Vagina (tissue), 2 donors: ENCODE results near the gene APOL4. TPM values are rescaled to one million over a fixed set of nuclear protein-coding genes. Genes with fewer than 3 reads are reported as not detected.
"Not testable (repeated sequence)": the region's sequence is repeated elsewhere in the genome, so short reads cannot be mapped to it uniquely, and the experiment has no call there.

Source experiments
- DNase-seq, 2 donors: peaks; one replicate each; pipeline ENCODE4 v3.0.0-alpha.2; 2017; ENCODE audit errors: extremely low spot score in 2 of 2
- H3K27ac ChIP-seq: fragments of 200-600 bp; sonication (generic); one replicate; pipeline ENCODE4 v1.5.1; 2019
- H3K27me3 ChIP-seq: fragments of 200-600 bp; sonication (generic); one replicate; pipeline ENCODE4 v1.5.1; 2019
- H3K36me3 ChIP-seq, 2 donors: fragments of 200-600 bp; sonication (generic); one replicate each; pipeline ENCODE4 v1.5.1; 2017 to 2019
- H3K4me1 ChIP-seq: fragments of 200-600 bp; sonication (generic); one replicate; pipeline ENCODE4 v1.5.1; 2019
- H3K4me3 ChIP-seq, 2 donors: fragments of 200-600 bp; sonication (generic); 1 replicate in 1 of 2; 2 replicates in 1 of 2; pipeline ENCODE4 v1.5.1; 2016 to 2019
- H3K9me3 ChIP-seq: fragments of 200-600 bp; sonication (generic); one replicate; pipeline ENCODE4 v1.5.1; 2019
- POLR2A ChIP-seq, 2 donors: fragments of 450-650 bp; IDR thresholded peaks; one replicate each; pipeline ENCODE4 v1.6.1; 2017; ENCODE audit warnings: antibody characterized with exemption in 2 of 2, mild to moderate bottlenecking in 2 of 2, moderate library complexity in 2 of 2
- POLR2AphosphoS5 ChIP-seq, 2 donors: sonication (generic); formaldehyde crosslinking; IDR thresholded peaks; one replicate each; pipeline ENCODE4 v1.9.0; 2017; ENCODE audit warnings: antibody characterized with exemption in 2 of 2, mild to moderate bottlenecking in 2 of 2, low read depth in 1 of 2; ENCODE audit not compliant: insufficient read depth in 1 of 2
- intact Hi-C: fragments of 100-400 bp; cut with DNase I; formaldehyde crosslinking; loops from one replicate; pipeline ENCODE4 v1.15.1; 2023
- total RNA-seq: library from RNA; depleted of rRNA; stranded (reverse); fragments of >200 nt; gene quantifications from one replicate; pipeline ENCODE4 v1.2.3, GENCODE V29; 2016
- TF ChIP-seq, protein P1 (sequence below), 3 experiments: fragments of 450-650 bp in 2 of 3; fragments of 200-600 bp in 1 of 3; sonication (generic) in 1 of 3; IDR thresholded peaks; one replicate each; pipeline ENCODE4 v1.5.1; 2017 to 2019; ENCODE audit warnings: antibody characterized with exemption in 3 of 3, mild to moderate bottlenecking in 2 of 3, moderate library complexity in 2 of 3

Gene APOL4
- total RNA-seq, result 4.2 TPM

- H3K4me1 ChIP-seq, result peaks cover 15% of the 10 kb centered on the region
- no peaks in the 10 kb centered on the region for H3K9me3 ChIP-seq
- H3K4me3 ChIP-seq, result no peak within 1 kb of the TSS
- H3K36me3 ChIP-seq, result no peaks in the 10 kb centered on the region
- H3K27me3 ChIP-seq, result no peaks in the 10 kb centered on the region
- no peak for DNase-seq
- TF ChIP-seq POLR2AphosphoS5 (IDR thresholded peaks at IDR 0.05; ENCODE audit: insufficient read depth in 1 of 2, low read depth in 1 of 2) (peak in 1 of 2 donors; percentile 9), POLR2A (IDR thresholded peaks at IDR 0.05) (no peak)
- intact Hi-C loops, result no loop called here
- no peak within 1 kb of the TSS for H3K27ac ChIP-seq
These were observed at the start of gene APOL4 for GRCh38 chr22:36201630-36202319. Gene APOL4 (minus strand): TSS chr22:36201809. CDS start chr22:36201734, 75 bp downstream.

GRCh38 chr22:36250292-36250960 is 48.8 kb upstream of the APOL4 start:
- peaks cover 31% of the 10 kb centered on the region for H3K4me1 ChIP-seq
- H3K27ac ChIP-seq, H3K27me3 ChIP-seq, H3K4me3 ChIP-seq, H3K36me3 ChIP-seq, intact Hi-C loops, H3K9me3 ChIP-seq: not testable (repeated sequence)
- peak in 1 of 2 donors; percentile 58 for DNase-seq

GRCh38 chr22:36249160-36249559 is 47.6 kb upstream of the APOL4 start:
- DNase-seq, result no peak
- no peak overlapping the region for H3K4me3 ChIP-seq
- no peaks in the 10 kb centered on the region for H3K9me3 ChIP-seq
- no peaks in the 10 kb centered on the region for H3K36me3 ChIP-seq
- no peaks in the 10 kb centered on the region for H3K27me3 ChIP-seq
- TF ChIP-seq, protein P1, sequence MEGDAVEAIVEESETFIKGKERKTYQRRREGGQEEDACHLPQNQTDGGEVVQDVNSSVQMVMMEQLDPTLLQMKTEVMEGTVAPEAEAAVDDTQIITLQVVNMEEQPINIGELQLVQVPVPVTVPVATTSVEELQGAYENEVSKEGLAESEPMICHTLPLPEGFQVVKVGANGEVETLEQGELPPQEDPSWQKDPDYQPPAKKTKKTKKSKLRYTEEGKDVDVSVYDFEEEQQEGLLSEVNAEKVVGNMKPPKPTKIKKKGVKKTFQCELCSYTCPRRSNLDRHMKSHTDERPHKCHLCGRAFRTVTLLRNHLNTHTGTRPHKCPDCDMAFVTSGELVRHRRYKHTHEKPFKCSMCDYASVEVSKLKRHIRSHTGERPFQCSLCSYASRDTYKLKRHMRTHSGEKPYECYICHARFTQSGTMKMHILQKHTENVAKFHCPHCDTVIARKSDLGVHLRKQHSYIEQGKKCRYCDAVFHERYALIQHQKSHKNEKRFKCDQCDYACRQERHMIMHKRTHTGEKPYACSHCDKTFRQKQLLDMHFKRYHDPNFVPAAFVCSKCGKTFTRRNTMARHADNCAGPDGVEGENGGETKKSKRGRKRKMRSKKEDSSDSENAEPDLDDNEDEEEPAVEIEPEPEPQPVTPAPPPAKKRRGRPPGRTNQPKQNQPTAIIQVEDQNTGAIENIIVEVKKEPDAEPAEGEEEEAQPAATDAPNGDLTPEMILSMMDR (IDR thresholded peaks at IDR 0.05), result no peak
- TF ChIP-seq POLR2A (IDR thresholded peaks at IDR 0.05) (no peak), POLR2AphosphoS5 (IDR thresholded peaks at IDR 0.05; ENCODE audit: insufficient read depth in 1 of 2, low read depth in 1 of 2) (no peak)
- peaks cover 20% of the 10 kb centered on the region for H3K4me1 ChIP-seq
- intact Hi-C loops, result no loop called here
- no peak overlapping the region for H3K27ac ChIP-seq

- TF ChIP-seq, protein P1 (IDR thresholded peaks at IDR 0.05), result no peak
- TF ChIP-seq POLR2AphosphoS5 (IDR thresholded peaks at IDR 0.05; ENCODE audit: insufficient read depth in 1 of 2, low read depth in 1 of 2) (no peak), POLR2A (IDR thresholded peaks at IDR 0.05) (no peak)
- no peak for DNase-seq
- H3K27ac ChIP-seq, result no peak overlapping the region
- H3K4me3 ChIP-seq, result no peak overlapping the region
- H3K27me3 ChIP-seq, result no peaks in the 10 kb centered on the region
- H3K36me3 ChIP-seq, result no peaks in the 10 kb centered on the region
- no peaks in the 10 kb centered on the region for H3K9me3 ChIP-seq
- intact Hi-C loops, result no loop called here
- peaks cover 15% of the 10 kb centered on the region for H3K4me1 ChIP-seq
These were observed 46.3 kb upstream of the APOL4 start for GRCh38 chr22:36247955-36248354.

- TF ChIP-seq POLR2AphosphoS5 (IDR thresholded peaks at IDR 0.05; ENCODE audit: insufficient read depth in 1 of 2, low read depth in 1 of 2), result no peak
- TF ChIP-seq, protein P1 (IDR thresholded peaks at IDR 0.05), result no peak
- no peak for TF ChIP-seq POLR2A (IDR thresholded peaks at IDR 0.05)
- Histone ChIP-seq H3K36me3 (no peaks in the 10 kb centered on the region), H3K4me1 (peaks cover 9% of the 10 kb centered on the region), H3K9me3 (no peaks in the 10 kb centered on the region), H3K27me3 (no peaks in the 10 kb centered on the region), H3K27ac (no peak overlapping the region), H3K4me3 (no peak overlapping the region)
- DNase-seq, result peak; percentile 64 to 75
- intact Hi-C loops, result no loop called here
These were observed 45.1 kb upstream of the APOL4 start for GRCh38 chr22:36246718-36247117.

GRCh38 chr22:36245805-36246356 is 44.3 kb upstream of the APOL4 start:
- peak; percentile 56 to 74 for DNase-seq
- H3K4me3 ChIP-seq, result no peak overlapping the region
- intact Hi-C loops, result no loop called here

More at GRCh38 chr22:36245805-36246356, 44.3 kb upstream of the APOL4 start:
- Histone ChIP-seq H3K27ac (no peak overlapping the region), H3K4me1 (peaks cover 9% of the 10 kb centered on the region), H3K9me3 (no peaks in the 10 kb centered on the region), H3K27me3 (no peaks in the 10 kb centered on the region), H3K36me3 (no peaks in the 10 kb centered on the region)
- TF ChIP-seq POLR2A (IDR thresholded peaks at IDR 0.05), result no peak
